Measurements from ENCODE around the gene CD247. TPM values are rescaled to one million over a fixed set of nuclear protein-coding genes. Genes with fewer than 3 reads are reported as not detected.

CD247 gene
- total and polyA plus RNA-seq, 2 of the 13 experiments (the other 11 are each of a cell fraction or from before 2014, with no cell fraction given): 0.20 TPM; not detected in 1

DNA sequence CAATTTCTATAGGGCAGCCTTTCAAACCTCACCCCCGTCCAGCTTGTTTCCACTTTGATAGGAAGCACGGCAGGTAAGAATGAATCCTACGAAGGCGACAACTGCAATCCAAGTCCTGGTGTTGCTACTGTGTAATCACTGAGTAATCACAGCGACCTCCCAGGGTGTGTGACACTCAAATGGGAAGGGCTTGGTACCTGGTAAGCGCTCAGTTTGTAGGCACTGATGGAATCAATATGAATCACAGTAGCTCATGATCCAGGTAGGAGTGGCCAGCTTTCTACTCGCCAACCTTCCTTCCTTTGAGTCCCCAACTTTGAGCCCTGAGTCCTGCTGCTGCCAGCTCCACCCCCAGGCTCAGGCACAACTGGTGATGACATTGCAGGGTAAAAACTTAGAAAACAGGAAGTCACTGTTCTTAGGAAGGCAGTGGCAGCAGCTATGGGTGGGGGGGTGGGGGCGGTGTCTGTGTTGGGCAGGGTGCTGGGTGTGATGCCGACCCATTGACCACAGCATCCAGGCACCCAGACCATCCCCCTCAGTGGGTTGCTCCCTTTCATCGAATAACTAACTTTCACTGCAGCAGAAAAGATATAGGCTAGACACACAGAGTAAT lies 70.7 kb downstream of the CD247 start:
- Histone ChIP-seq H4K20me1 (ENCODE audit: insufficient read depth, low read length) (no peaks in the 10 kb centered on the region), H3K4me3 (replicated peaks in 1 of 3; ENCODE audit: insufficient read depth in 1 of 3, low read depth in 2 of 3, low read length in 3 of 3) (peak overlapping the region in 1 of 3 experiments; percentile 31; a peak in 1 of 6 replicates), H3K4me1 (ENCODE audit: insufficient read depth, low read length) (peaks cover 2% of the 10 kb centered on the region; the same call in 1 of the 2 replicates), H3K27ac (ENCODE audit: extremely low read length, insufficient read depth, low read length) (no peak overlapping the region), H3K4me2 (ENCODE audit: low read depth, low read length) (peak overlapping the region; percentile 59), H3K36me3 (replicated peaks in 1 of 2; ENCODE audit: control insufficient read depth in 1 of 2, insufficient read depth in 2 of 2, low read length in 2 of 2) (no peaks in the 10 kb centered on the region), H2AFZ (ENCODE audit: low read length) (peak overlapping the region; percentile 91), H3K79me2 (ENCODE audit: insufficient read depth, low read length) (no peaks in the 10 kb centered on the region), H3K9ac (ENCODE audit: insufficient read depth, low read depth, low read length) (no peak overlapping the region), H3K27me3 (ENCODE audit: control insufficient read depth in 1 of 2, insufficient read depth in 2 of 2, low read length in 2 of 2) (peaks cover 0 to 15% of the 10 kb centered on the region in 2 experiments; a peak in 2 of 5 replicates), H3K9me3 (ENCODE audit: low read length) (no peaks in the 10 kb centered on the region)
- ChIA-PET CTCF (ENCODE audit: low intra/inter-chr PET ratio, low total read pairs) (no interaction called here), POLR2A (no interaction called here)
- in situ Hi-C loops (cut with HindIII; ENCODE audit: extremely low pct_ligation_motif_present, low pct_unique_long_range_greater_than_20kb) (loop anchor here (10.0 kb wide), 1 partner anchor 563 kb away; no protein-coding TSS in a partner anchor), intact Hi-C loops (cut with micrococcal nuclease; ENCODE audit: unreplicated experiment) (no loop called here)
- TF ChIP-seq, protein P1, sequence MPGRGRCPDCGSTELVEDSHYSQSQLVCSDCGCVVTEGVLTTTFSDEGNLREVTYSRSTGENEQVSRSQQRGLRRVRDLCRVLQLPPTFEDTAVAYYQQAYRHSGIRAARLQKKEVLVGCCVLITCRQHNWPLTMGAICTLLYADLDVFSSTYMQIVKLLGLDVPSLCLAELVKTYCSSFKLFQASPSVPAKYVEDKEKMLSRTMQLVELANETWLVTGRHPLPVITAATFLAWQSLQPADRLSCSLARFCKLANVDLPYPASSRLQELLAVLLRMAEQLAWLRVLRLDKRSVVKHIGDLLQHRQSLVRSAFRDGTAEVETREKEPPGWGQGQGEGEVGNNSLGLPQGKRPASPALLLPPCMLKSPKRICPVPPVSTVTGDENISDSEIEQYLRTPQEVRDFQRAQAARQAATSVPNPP (CRISPR knock-in tag; IDR thresholded peaks at IDR 0.05): no peak
- no peak for TF ChIP-seq ELF3 (CRISPR knock-in tag; IDR thresholded peaks at IDR 0.05)
- TF ChIP-seq HDAC1 (CRISPR knock-in tag; IDR thresholded peaks at IDR 0.05): no peak
- TF ChIP-seq POLR2G (IDR thresholded peaks at IDR 0.05; ENCODE audit: low read depth, low read length): no peak
- TF ChIP-seq ETV5 (CRISPR knock-in tag; IDR thresholded peaks at IDR 0.05; ENCODE audit: borderline replicate concordance): no peak
- TF ChIP-seq HOXA7 (CRISPR knock-in tag; IDR thresholded peaks at IDR 0.05): no peak
- TF ChIP-seq MED1 (CRISPR knock-in tag; IDR thresholded peaks at IDR 0.05): no peak
- TF ChIP-seq TARDBP (CRISPR knock-in tag; IDR thresholded peaks at IDR 0.05): no peak
- ATAC-seq (peak; percentile 54), FAIRE-seq (no peak), DNase-seq (ENCODE audit: low spot score) (no peak)
- BruUV-seq (replicated peaks): no TSS peak
- WGBS (ENCODE audit: low lambda C conversion rate): 4% methylated on average over 7 of the region's 10 CpGs
